OCI-LY7 (cell line): ENCODE measurements around the gene GLIS1.

Source experiments
- EZH2phosphoT487 ChIP-seq: fragments of 200-600 bp; sonication (generic); IDR thresholded peaks from 2 replicates; pipeline ENCODE4 v1.6.1; 2018; ENCODE audit warnings: low read depth, borderline replicate concordance, mild to moderate bottlenecking, mixed run types, antibody characterized with exemption, low read length, moderate library complexity, mixed read lengths
- TF ChIP-seq, protein P1 (sequence below): fragments of 200-600 bp; sonication (generic); conservative IDR thresholded peaks from 2 replicates; pipeline ENCODE4 v1.5.1; 2014; ENCODE audit warnings: mild to moderate bottlenecking, antibody characterized with exemption, low read length, moderate library complexity, mixed read lengths

DNA sequence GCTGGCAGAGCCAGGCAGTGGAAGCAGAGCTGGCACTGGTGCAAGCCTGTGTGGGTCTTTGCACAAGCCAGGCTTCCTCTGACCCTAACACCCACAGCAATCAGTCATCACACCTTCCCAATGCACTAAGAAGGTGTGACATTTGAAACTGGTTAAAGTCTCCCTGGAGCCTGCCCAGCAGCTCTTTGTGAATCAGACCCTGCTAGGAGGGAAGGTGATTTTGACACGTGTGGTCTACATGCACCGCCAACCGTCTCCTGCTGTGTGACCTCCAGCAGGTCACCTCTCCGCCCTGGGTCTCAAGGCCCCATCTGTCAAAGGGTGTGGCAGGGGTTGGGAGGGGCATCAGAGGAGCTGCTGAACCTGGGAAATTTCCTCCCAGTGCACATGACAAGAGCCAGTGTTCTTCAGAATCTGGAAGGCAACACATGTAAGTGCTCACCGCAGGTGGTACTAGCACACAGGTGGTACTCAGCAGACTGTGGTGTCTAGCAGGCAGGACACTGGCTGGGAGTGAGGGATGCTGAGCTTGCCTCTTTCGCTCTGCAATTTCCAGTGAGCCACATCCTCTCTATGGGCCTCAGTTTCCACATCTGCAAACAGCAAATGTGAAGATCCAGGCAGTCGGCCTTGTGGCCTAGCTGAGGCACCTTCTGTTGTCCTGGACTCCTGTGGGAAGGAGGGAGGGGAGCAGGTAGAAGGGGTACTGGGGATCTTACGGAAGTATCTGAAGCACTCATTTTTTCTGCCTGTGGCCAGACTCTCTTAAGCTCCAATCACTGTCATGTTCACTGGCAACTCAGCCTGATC lies 156.5 kb downstream of the GLIS1 start:
- TF ChIP-seq, protein P1, sequence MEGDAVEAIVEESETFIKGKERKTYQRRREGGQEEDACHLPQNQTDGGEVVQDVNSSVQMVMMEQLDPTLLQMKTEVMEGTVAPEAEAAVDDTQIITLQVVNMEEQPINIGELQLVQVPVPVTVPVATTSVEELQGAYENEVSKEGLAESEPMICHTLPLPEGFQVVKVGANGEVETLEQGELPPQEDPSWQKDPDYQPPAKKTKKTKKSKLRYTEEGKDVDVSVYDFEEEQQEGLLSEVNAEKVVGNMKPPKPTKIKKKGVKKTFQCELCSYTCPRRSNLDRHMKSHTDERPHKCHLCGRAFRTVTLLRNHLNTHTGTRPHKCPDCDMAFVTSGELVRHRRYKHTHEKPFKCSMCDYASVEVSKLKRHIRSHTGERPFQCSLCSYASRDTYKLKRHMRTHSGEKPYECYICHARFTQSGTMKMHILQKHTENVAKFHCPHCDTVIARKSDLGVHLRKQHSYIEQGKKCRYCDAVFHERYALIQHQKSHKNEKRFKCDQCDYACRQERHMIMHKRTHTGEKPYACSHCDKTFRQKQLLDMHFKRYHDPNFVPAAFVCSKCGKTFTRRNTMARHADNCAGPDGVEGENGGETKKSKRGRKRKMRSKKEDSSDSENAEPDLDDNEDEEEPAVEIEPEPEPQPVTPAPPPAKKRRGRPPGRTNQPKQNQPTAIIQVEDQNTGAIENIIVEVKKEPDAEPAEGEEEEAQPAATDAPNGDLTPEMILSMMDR = no peak
- TF ChIP-seq EZH2phosphoT487 = no peak
